ENCODE data around the gene GUK1. TPM values are rescaled to one million over a fixed set of nuclear protein-coding genes. Genes with fewer than 3 reads are reported as not detected.
"Not testable (repeated sequence)": the region's sequence is repeated elsewhere in the genome, so short reads cannot be mapped to it uniquely, and the experiment has no call there.

The GUK1 gene
- total RNA-seq, 1 donor from 2014 or later: 101 TPM

DNA sequence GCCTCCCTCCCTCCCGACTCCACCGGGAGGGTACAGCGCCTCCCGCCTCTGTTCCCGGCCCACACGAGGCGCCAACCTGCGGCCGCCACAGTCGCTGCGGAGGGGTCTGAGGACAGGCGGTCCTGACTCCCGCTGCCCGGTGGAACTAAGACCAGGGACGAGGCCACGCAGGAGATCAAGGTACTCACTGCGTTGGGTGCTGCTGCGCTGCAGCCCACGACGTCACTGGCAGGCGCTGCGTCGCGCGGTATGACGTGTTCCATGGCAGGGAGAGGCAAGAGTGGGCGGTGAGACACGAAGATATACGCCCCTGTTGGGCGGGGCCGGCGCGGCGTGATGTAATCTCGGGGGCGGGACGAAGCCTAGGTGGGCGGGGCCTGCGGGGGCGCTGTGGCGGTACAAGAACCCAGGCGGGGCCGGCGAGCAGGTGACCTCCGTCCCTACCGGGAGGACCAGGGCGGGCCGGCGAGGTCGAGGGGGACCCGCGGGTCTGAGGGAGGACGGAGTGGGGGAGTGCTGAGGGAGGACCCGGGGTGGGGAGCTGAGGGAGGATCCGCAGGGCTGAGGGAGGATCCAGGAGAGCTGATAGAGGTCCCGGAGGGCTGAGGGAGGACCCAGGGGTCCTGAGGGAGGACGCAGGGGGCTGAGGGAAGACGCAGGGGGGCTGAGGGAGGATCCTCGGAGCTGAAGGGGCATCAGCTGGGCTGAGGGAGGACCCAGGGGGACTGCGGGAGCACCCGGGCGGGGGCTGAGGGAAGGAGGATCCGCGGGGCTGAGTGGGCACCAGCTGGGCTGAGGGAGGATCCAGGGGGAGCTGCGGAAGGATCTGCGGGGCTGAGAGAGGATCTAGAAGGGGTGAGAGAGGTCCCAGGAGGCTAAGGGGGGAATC is 30.8 kb upstream of the GUK1 start, which contains the start of gene MRPL55:
MRPL55 (minus strand) TSS at position 227 of the 889 bp plus-strand sequence. CDS start 1,039 bp downstream, outside the sequence.
- Mint-ChIP-seq H3K27me3 (no peaks in the 10 kb centered on the region), H3K4me3 (ENCODE audit: low read depth) (peak within 1 kb of the TSS; percentile 93), H3K36me3 (ENCODE audit: insufficient read depth) (peaks cover 3% of the 10 kb centered on the region), H3K4me1 (ENCODE audit: low read depth) (peaks cover 12% of the 10 kb centered on the region), H3K9me3 (ENCODE audit: low read depth) (no peaks in the 10 kb centered on the region), H3K27ac (peak within 1 kb of the TSS; percentile 98)
- TF ChIP-seq, protein P1, sequence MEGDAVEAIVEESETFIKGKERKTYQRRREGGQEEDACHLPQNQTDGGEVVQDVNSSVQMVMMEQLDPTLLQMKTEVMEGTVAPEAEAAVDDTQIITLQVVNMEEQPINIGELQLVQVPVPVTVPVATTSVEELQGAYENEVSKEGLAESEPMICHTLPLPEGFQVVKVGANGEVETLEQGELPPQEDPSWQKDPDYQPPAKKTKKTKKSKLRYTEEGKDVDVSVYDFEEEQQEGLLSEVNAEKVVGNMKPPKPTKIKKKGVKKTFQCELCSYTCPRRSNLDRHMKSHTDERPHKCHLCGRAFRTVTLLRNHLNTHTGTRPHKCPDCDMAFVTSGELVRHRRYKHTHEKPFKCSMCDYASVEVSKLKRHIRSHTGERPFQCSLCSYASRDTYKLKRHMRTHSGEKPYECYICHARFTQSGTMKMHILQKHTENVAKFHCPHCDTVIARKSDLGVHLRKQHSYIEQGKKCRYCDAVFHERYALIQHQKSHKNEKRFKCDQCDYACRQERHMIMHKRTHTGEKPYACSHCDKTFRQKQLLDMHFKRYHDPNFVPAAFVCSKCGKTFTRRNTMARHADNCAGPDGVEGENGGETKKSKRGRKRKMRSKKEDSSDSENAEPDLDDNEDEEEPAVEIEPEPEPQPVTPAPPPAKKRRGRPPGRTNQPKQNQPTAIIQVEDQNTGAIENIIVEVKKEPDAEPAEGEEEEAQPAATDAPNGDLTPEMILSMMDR (IDR thresholded peaks at IDR 0.05; ENCODE audit: unreplicated experiment): peak; percentile 28
- DNase-seq (ENCODE audit: low spot score, unreplicated experiment): peak; percentile 99

GRCh38 chr1:228109962-228110488 is 30.1 kb upstream of the GUK1 start:
- H3K27me3 Mint-ChIP-seq: no peaks in the 10 kb centered on the region
- peaks cover 12% of the 10 kb centered on the region for H3K4me1 Mint-ChIP-seq (ENCODE audit: low read depth)
- peaks cover 1% of the 10 kb centered on the region for H3K9me3 Mint-ChIP-seq (ENCODE audit: low read depth)
- peak overlapping the region; percentile 98 for H3K27ac Mint-ChIP-seq
- peaks cover 3% of the 10 kb centered on the region for H3K36me3 Mint-ChIP-seq (ENCODE audit: insufficient read depth)
- TF ChIP-seq, protein P1 (IDR thresholded peaks at IDR 0.05; ENCODE audit: unreplicated experiment): no peak
- H3K4me3 Mint-ChIP-seq (ENCODE audit: low read depth): peak overlapping the region; percentile 93
- no peak for DNase-seq (ENCODE audit: low spot score, unreplicated experiment)

- no peaks in the 10 kb centered on the region for H3K27me3 Mint-ChIP-seq
- peaks cover 3% of the 10 kb centered on the region for H3K36me3 Mint-ChIP-seq (ENCODE audit: insufficient read depth)
- H3K4me3 Mint-ChIP-seq (ENCODE audit: low read depth): no peak overlapping the region
- TF ChIP-seq, protein P1 (IDR thresholded peaks at IDR 0.05; ENCODE audit: unreplicated experiment): no peak
- no peak for DNase-seq (ENCODE audit: low spot score, unreplicated experiment)
- H3K9me3 Mint-ChIP-seq (ENCODE audit: low read depth): peaks cover 3% of the 10 kb centered on the region
- peaks cover 12% of the 10 kb centered on the region for H3K4me1 Mint-ChIP-seq (ENCODE audit: low read depth)
- H3K27ac Mint-ChIP-seq: peak overlapping the region; percentile 98
These were observed 29.5 kb upstream of the GUK1 start for GRCh38 chr1:228110556-228110955.

- not testable (repeated sequence) for H3K36me3 Mint-ChIP-seq (ENCODE audit: insufficient read depth); H3K27me3 Mint-ChIP-seq; DNase-seq (ENCODE audit: low spot score, unreplicated experiment); H3K4me3 Mint-ChIP-seq (ENCODE audit: low read depth); H3K27ac Mint-ChIP-seq; H3K9me3 Mint-ChIP-seq (ENCODE audit: low read depth)
- H3K4me1 Mint-ChIP-seq (ENCODE audit: low read depth): peaks cover 12% of the 10 kb centered on the region
These were observed 28.8 kb upstream of the GUK1 start for GRCh38 chr1:228111315-228111714.

DNA sequence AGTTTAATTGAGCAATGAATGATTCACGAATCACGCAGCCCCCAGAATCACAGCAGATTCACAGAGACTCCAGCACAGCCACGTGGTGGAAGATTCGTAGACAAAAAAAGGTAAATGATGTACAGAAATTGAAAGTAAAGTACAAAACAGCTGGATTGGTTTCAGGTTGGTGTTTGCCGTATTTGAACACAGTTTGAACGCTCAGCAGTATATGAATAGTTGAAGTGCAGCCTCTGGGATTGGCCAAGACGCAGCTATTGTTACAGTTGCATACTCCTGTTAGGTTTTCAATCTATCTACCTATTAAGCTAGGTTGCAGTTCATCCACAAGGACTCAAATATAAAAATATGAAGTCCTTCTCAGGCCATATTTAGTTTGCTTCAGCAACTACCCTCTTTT is 27.9 kb upstream of the GUK1 start:
- no peaks in the 10 kb centered on the region for H3K27me3 Mint-ChIP-seq
- TF ChIP-seq, protein P1 (IDR thresholded peaks at IDR 0.05; ENCODE audit: unreplicated experiment): no peak
- peaks cover 1% of the 10 kb centered on the region for H3K36me3 Mint-ChIP-seq (ENCODE audit: insufficient read depth)
- H3K27ac Mint-ChIP-seq: no peak overlapping the region
- peaks cover 12% of the 10 kb centered on the region for H3K4me1 Mint-ChIP-seq (ENCODE audit: low read depth)
- DNase-seq (ENCODE audit: low spot score, unreplicated experiment): no peak
- H3K4me3 Mint-ChIP-seq (ENCODE audit: low read depth): no peak overlapping the region
- H3K9me3 Mint-ChIP-seq (ENCODE audit: low read depth): peaks cover 3% of the 10 kb centered on the region

Data from progenitor cell of endocrine pancreas (in vitro differentiated cells).